GM12878 (cell line): ENCODE measurements around the gene HCFC1. TPM values are rescaled to one million over a fixed set of nuclear protein-coding genes. Genes with fewer than 3 reads are reported as not detected.
A peak's percentile ranks its signal among the peaks of the same experiment; 100 is the strongest.

ENCODE experiments used
- ATF7 ChIP-seq: fragments of 450-650 bp; IDR thresholded peaks from 2 replicates; pipeline ENCODE4 v1.6.1; 2016; ENCODE audit warnings: low read depth, mild to moderate bottlenecking
- BCL3 ChIP-seq: IDR thresholded peaks from 2 replicates; pipeline ENCODE4 v1.6.1; 2011; ENCODE audit warnings: borderline replicate concordance, low read depth, mild to moderate bottlenecking, moderate library complexity, low read length; ENCODE audit not compliant: insufficient read depth, poor library complexity, severe bottlenecking
- BMI1 ChIP-seq: fragments of 450-650 bp; IDR thresholded peaks from 2 replicates; pipeline ENCODE4 v1.6.1; 2016; ENCODE audit warnings: mild to moderate bottlenecking, moderate library complexity, borderline replicate concordance
- CEBPZ ChIP-seq: fragments of 150-350 bp; IDR thresholded peaks from 2 replicates; pipeline ENCODE4 v1.6.1; 2016; ENCODE audit warnings: low read depth, low read length
- EGR1 ChIP-seq, 2 experiments: IDR thresholded peaks; 1 replicate in 1 of 2; 2 replicates in 1 of 2; pipeline ENCODE4 v1.6.1; 2011 to 2012; ENCODE audit warnings: low read depth in 2 of 2, low read length in 2 of 2, borderline replicate concordance in 1 of 2, mild to moderate bottlenecking in 1 of 2, moderate library complexity in 1 of 2
- FOS ChIP-seq: IDR thresholded peaks from 3 replicates; pipeline ENCODE4 v1.6.1; 2011; ENCODE audit warnings: borderline replicate concordance; ENCODE audit not compliant: insufficient read length; ENCODE audit errors: extremely low read depth
- FOXM1 ChIP-seq: IDR thresholded peaks from 2 replicates; pipeline ENCODE4 v1.6.1; 2012; ENCODE audit warnings: low read depth, mild to moderate bottlenecking, inconsistent platforms, low read length, moderate library complexity
- MTA3 ChIP-seq: IDR thresholded peaks from 2 replicates; pipeline ENCODE4 v1.6.1; 2012; ENCODE audit warnings: low read length, inconsistent platforms, borderline replicate concordance
- NRF1 ChIP-seq: conservative IDR thresholded peaks from 2 replicates; pipeline ENCODE4 v1.6.1; 2011; ENCODE audit warnings: mild to moderate bottlenecking, low read depth, low read length, improper control_type of control experiment
- PBX3 ChIP-seq: IDR thresholded peaks from 2 replicates; pipeline ENCODE4 v1.6.1; 2011; ENCODE audit warnings: mild to moderate bottlenecking, low read depth, low read length, moderate library complexity; ENCODE audit not compliant: insufficient replicate concordance
- RAD21 ChIP-seq: IDR thresholded peaks from 2 replicates; pipeline ENCODE4 v1.6.1; 2011; ENCODE audit warnings: mild to moderate bottlenecking, low read depth, low read length, moderate library complexity; ENCODE audit not compliant: insufficient read depth
- RELA ChIP-seq: fragments of 450-650 bp; IDR thresholded peaks from 2 replicates; pipeline ENCODE4 v1.8.0; 2014; ENCODE audit warnings: borderline replicate concordance; ENCODE audit not compliant: partially characterized antibody
- SPI1 ChIP-seq: IDR thresholded peaks from 2 replicates; pipeline ENCODE4 v1.6.1; 2011; ENCODE audit warnings: low read depth, mild to moderate bottlenecking, low read length, moderate library complexity, borderline replicate concordance; ENCODE audit not compliant: insufficient read depth
- SRF ChIP-seq, 2 experiments: IDR thresholded peaks; 2 replicates each; pipeline ENCODE4 v1.6.1; 2011; ENCODE audit warnings: low read depth in 2 of 2, low read length in 2 of 2, mild to moderate bottlenecking in 1 of 2, moderate library complexity in 1 of 2
- USF1 ChIP-seq: IDR thresholded peaks from 2 replicates; pipeline ENCODE4 v1.6.1; 2011; ENCODE audit warnings: borderline replicate concordance, low read depth, mild to moderate bottlenecking, moderate library complexity, mixed read lengths, low read length; ENCODE audit not compliant: insufficient read depth; ENCODE audit errors: extremely low read length
- ZNF687 ChIP-seq: fragments of 450-650 bp; IDR thresholded peaks from 2 replicates; pipeline ENCODE4 v1.6.1; 2017; ENCODE audit warnings: mild to moderate bottlenecking, moderate library complexity
- polyA plus RNA-seq, 11 experiments: library from polyadenylated mRNA; depleted of rRNA in 4 of 11; unstranded in 6 of 11; stranded (reverse) in 5 of 11; fragments of >200 nt; fragmentation: Nextera tagmentation in 4 of 11; fragmentation: Illumina TruSeq in 1 of 11; extraction: Ambion mirVana in 4 of 11; extraction: Trizol in 1 of 11; gene quantifications; 1 replicate in 1 of 11; 2 replicates in 10 of 11; pipeline versions ENCODE4 v1.2.1 to v1.2.3, GENCODE V29; 2011 to 2016; ENCODE audit warnings: inconsistent platforms in 2 of 11, missing spikeins in 2 of 11, low read depth in 1 of 11
- total RNA-seq, 4 experiments: library from RNA; depleted of rRNA in 3 of 4; stranded (reverse); fragments of >200 nt in 3 of 4; fragmentation: Illumina TruSeq in 1 of 4; extraction: Trizol in 1 of 4; gene quantifications; 2 replicates each; pipeline versions ENCODE4 v1.2.1 to v1.2.3, GENCODE V29; 2013 to 2021

Gene HCFC1
- total and polyA plus RNA-seq, 10 of the 15 experiments (the other 5 are each of a cell fraction or from before 2014, with no cell fraction given) = 3.9 to 92.7 (median 23.5) TPM

- TF ChIP-seq EGR1 (IDR thresholded peaks at IDR 0.05; ENCODE audit: borderline replicate concordance in 1 of 2, low read depth in 2 of 2, low read length in 2 of 2) (peak in 1 of 2 experiments; percentile 30; a peak in 1 of 3 replicates), NRF1 (peak; percentile 49; the same call in 1 of the 2 replicates), CEBPZ (no peak), FOS (peak; percentile 9), RELA (no peak), MTA3 (no peak), ZNF687 (peak; percentile 37; the same call in 1 of the 2 replicates), BMI1 (no peak), PBX3 (no peak), RAD21 (no peak), ATF7 (no peak), FOXM1 (no peak), SPI1 (no peak), SRF (IDR thresholded peaks at IDR 0.05; ENCODE audit: low read depth in 2 of 2, low read length in 2 of 2) (peak; percentile 52 to 53; a peak in 2 of 4 replicates), USF1 (peak; percentile 90), BCL3 (peak; percentile 25)
Measured at GRCh38 chrX:153927922-153928760, 43.5 kb downstream of the HCFC1 start (continued).
